DOHH2 (cell line): Measurements from ENCODE around the gene UROC1.

Experiments
- H3F3A ChIP-seq: fragments of 200-600 bp; sonication (generic), shearing (Covaris generic); 2 replicates; pipeline ENCODE4 v1.6.0; 2016; ENCODE audit warnings: antibody characterized with exemption, mild to moderate bottlenecking; ENCODE audit not compliant: control insufficient read depth, insufficient read depth
- H3K27ac ChIP-seq: fragments of 200-600 bp; sonication (generic); 2 replicates; pipeline ENCODE4 v1.5.1; 2014; ENCODE audit warnings: low read depth, mild to moderate bottlenecking, low read length, moderate library complexity
- H3K27me3 ChIP-seq: fragments of 200-600 bp; sonication (generic); 2 replicates; pipeline ENCODE4 v1.6.1; 2014; ENCODE audit warnings: mild to moderate bottlenecking, low read length, mixed read lengths; ENCODE audit not compliant: control insufficient read depth
- H3K36me3 ChIP-seq: fragments of 200-600 bp; sonication (generic); 2 replicates; pipeline ENCODE4 v1.6.1; 2014; ENCODE audit warnings: mild to moderate bottlenecking, low read length, moderate library complexity, mixed read lengths; ENCODE audit not compliant: control insufficient read depth
- H3K4me1 ChIP-seq: fragments of 200-600 bp; sonication (generic); 2 replicates; pipeline ENCODE4 v1.6.1; 2014; ENCODE audit warnings: mild to moderate bottlenecking, low read length, mixed read lengths; ENCODE audit not compliant: control insufficient read depth
- H3K4me2 ChIP-seq: fragments of 200-600 bp; sonication (generic); 2 replicates; pipeline ENCODE4 v1.6.0; 2014; ENCODE audit warnings: mild to moderate bottlenecking, low read length, moderate library complexity
- H3K4me3 ChIP-seq: fragments of 200-600 bp; sonication (generic); 2 replicates; pipeline ENCODE4 v1.5.1; 2014; ENCODE audit warnings: mild to moderate bottlenecking, low read length, mixed read lengths
- H3K79me2 ChIP-seq: fragments of 200-600 bp; sonication (generic); 2 replicates; pipeline ENCODE4 v1.6.1; 2014; ENCODE audit warnings: mild to moderate bottlenecking, low read length, mixed read lengths; ENCODE audit not compliant: control insufficient read depth
- H3K9me2 ChIP-seq: fragments of 200-600 bp; sonication (generic); replicated peaks from 2 replicates; pipeline ENCODE4 v1.6.1; 2014; ENCODE audit warnings: mild to moderate bottlenecking, low read length, mixed read lengths; ENCODE audit not compliant: control insufficient read depth
- H3K9me3 ChIP-seq: fragments of 200-600 bp; sonication (generic); 2 replicates; pipeline ENCODE4 v1.6.1; 2014; ENCODE audit warnings: antibody characterized with exemption, low read length, mixed read lengths; ENCODE audit not compliant: control insufficient read depth, insufficient read depth
- H4K20me1 ChIP-seq: fragments of 200-600 bp; sonication (generic); 2 replicates; pipeline ENCODE4 v1.6.0; 2014; ENCODE audit warnings: low read depth, mild to moderate bottlenecking, antibody characterized with exemption, low read length, moderate library complexity; ENCODE audit not compliant: control insufficient read depth, insufficient read depth
- CTCF ChIP-seq: fragments of 200-600 bp; sonication (generic); IDR thresholded peaks from one replicate; pipeline ENCODE4 v1.5.1; 2014; ENCODE audit warnings: antibody characterized with exemption, mild to moderate bottlenecking, low read depth, low read length; ENCODE audit not compliant: poor library complexity, severe bottlenecking
- EZH2phosphoT487 ChIP-seq: fragments of 200-600 bp; sonication (generic); IDR thresholded peaks from 2 replicates; pipeline ENCODE4 v1.6.1; 2017; ENCODE audit warnings: borderline replicate concordance, mild to moderate bottlenecking, antibody characterized with exemption, low read length, moderate library complexity, mixed read lengths

Gene UROC1

DNA sequence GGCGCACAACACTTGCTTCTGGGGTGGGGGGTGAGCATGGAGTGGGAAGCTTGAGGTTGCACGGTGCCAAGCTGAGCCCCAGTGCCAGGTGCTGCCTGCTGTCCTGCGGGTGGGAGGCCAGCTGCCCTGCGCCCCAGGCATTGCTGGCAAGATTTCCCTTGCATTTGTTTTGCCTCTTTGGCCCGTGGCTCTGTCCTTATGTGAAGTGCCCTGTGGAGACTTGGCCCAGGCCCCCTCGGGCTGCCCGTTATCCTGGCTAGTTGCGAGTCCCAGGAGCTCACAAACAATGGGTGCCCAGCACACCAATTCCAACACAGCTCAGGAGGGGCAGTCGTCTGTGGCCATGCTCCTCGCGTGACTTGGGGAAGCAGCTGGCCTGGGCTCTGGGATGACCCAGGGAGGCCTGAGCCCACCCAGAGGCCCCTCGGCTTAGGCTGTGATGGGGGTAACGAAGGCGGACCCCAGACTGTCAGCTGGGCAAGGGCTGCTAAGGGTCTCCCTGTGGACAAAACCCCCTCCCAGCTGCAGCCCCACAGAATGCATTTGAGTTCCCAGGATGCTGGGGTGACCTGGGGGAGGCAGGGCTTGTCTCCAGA is 35.2 kb upstream of the UROC1 start:
- TF ChIP-seq EZH2phosphoT487 (no peak), CTCF (no peak)
- Histone ChIP-seq H3K4me3 (no peak overlapping the region), H3K79me2 (no peaks in the 10 kb centered on the region), H4K20me1 (no peaks in the 10 kb centered on the region), H3K9me3 (no peaks in the 10 kb centered on the region), H3K4me2 (no peak overlapping the region), H3K4me1 (no peaks in the 10 kb centered on the region), H3F3A (no peaks in the 10 kb centered on the region), H3K27ac (no peak overlapping the region), H3K36me3 (no peaks in the 10 kb centered on the region), H3K9me2 (no peaks in the 10 kb centered on the region), H3K27me3 (no peaks in the 10 kb centered on the region)

DNA sequence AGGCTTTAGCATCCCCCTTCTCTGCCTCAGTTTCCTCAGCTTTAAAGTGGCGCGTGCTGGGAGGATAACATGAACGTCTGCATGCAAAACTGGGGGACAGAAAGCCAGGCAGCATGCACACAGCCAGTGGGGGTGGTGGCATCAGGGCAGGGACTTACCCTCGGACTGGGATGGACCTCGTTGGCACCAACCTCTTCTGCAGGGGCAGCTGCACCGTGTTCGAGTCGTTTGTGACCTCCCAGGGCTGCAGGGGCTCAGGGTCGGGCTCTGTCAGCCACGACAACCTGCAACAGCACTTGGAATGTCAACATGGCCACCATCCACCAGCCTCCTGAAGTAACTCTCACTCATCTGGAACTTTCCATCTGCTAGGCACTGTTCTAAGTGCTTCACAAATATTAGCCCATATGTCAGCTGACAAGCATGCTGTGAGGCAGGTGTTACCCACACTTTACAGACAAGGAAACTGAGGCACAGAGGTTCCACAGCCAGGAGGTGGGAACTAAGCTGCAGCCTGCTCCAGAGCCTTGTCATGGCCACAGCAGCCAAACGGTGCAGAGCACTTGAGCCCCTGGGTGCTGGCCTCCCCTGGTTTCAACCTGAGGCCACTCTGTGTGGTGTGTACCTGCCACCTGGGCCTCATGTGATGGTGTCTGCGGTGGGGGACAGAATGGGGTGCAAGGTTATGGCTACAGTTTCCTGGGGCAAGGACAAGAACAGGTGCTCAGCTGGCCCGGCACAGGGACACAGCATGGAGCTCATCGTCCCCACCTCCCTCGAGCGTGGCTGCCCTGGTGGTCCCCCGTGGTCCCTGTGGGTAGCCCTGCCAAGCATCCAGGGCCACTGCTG is 34.5 kb upstream of the UROC1 start:
- no peak for TF ChIP-seq EZH2phosphoT487
- TF ChIP-seq CTCF: no peak
- Histone ChIP-seq H3K79me2 (no peaks in the 10 kb centered on the region), H3K4me3 (no peak overlapping the region), H3K9me3 (no peaks in the 10 kb centered on the region), H3K4me1 (no peaks in the 10 kb centered on the region), H3K4me2 (no peak overlapping the region), H3K27me3 (no peaks in the 10 kb centered on the region), H3K9me2 (no peaks in the 10 kb centered on the region), H3K27ac (no peak overlapping the region), H3F3A (no peaks in the 10 kb centered on the region), H4K20me1 (no peaks in the 10 kb centered on the region), H3K36me3 (no peaks in the 10 kb centered on the region)

GRCh38 chr3:126551121-126551838 is 33.7 kb upstream of the UROC1 start:
- no peaks in the 10 kb centered on the region for H3K27me3 ChIP-seq
- H3K9me3 ChIP-seq: no peaks in the 10 kb centered on the region
- no peaks in the 10 kb centered on the region for H3K4me1 ChIP-seq
- H3K27ac ChIP-seq: no peak overlapping the region
- H3K9me2 ChIP-seq: no peaks in the 10 kb centered on the region
- TF ChIP-seq CTCF (no peak), EZH2phosphoT487 (no peak)
- no peaks in the 10 kb centered on the region for H3F3A ChIP-seq
- no peaks in the 10 kb centered on the region for H3K36me3 ChIP-seq
- H3K4me3 ChIP-seq: no peak overlapping the region
- H3K79me2 ChIP-seq: no peaks in the 10 kb centered on the region
- no peaks in the 10 kb centered on the region for H4K20me1 ChIP-seq
- no peak overlapping the region for H3K4me2 ChIP-seq
